ENCODE results near the gene OR1D2.

The OR1D2 gene

DNA sequence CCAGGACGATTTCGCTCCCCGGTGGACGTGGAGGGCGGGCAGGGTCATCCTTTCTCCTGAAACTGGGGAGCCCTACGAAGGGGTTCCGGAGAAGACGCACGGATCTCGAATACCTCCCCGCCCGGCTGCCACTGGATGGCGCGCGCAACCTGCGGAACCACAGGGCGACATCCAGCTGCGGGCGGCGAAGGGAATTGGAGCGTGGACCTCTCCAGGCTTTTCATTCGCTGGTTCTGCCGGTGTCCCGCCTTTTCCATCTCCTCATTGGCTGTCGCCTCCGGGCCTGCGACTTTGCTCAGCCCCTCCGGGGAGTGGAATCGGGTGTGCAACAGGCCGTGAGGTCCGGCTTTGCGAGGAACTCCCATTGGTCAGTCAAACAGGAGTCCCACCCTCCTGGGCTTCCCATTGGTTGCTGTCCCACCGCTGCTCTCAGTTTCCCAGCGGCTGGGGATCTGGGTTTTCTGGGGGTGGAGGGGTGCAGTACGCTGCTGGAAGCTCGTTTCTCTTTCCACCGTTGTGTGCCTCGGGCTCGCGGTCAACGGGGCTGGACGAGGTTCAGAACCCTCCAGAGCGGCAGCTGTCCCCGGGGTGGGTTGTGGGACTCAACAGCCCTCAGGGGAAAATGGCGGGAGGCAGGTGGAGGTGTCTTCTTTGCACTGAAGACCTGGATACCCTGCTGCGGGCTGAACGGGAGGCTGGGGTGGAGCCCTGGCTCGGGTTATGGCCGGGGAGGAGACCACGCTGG, 55.3 kb downstream of the OR1D2 start:
- peak; percentile 69 for TF ChIP-seq CTCF (IDR thresholded peaks at IDR 0.05; ENCODE audit: insufficient read depth, low read length, missing control alignments)
- POLR2A ChIA-PET: no interaction called here
- peak; percentile 61 for DNase-seq (ENCODE audit: low read depth, low spot score)
- CTCF ChIA-PET: interaction anchor here (1.2 to 1.7 kb wide), 3 partner anchors 596 to 601 kb away, joined by 3 to 7 read pairs (median 4); no protein-coding TSS in a partner anchor
- peak overlapping the region; percentile 67 for H3K4me3 ChIP-seq (ENCODE audit: low read depth, low read length)

GRCh38 chr17:3046753-3047152, 57.5 kb downstream of the OR1D2 start:
- TF ChIP-seq CTCF (IDR thresholded peaks at IDR 0.05; ENCODE audit: insufficient read depth, low read length, missing control alignments): no peak
- POLR2A ChIA-PET: no interaction called here
- no peak for DNase-seq (ENCODE audit: low read depth, low spot score)
- CTCF ChIA-PET: no interaction called here
- H3K4me3 ChIP-seq (ENCODE audit: low read depth, low read length): no peak overlapping the region

DNA sequence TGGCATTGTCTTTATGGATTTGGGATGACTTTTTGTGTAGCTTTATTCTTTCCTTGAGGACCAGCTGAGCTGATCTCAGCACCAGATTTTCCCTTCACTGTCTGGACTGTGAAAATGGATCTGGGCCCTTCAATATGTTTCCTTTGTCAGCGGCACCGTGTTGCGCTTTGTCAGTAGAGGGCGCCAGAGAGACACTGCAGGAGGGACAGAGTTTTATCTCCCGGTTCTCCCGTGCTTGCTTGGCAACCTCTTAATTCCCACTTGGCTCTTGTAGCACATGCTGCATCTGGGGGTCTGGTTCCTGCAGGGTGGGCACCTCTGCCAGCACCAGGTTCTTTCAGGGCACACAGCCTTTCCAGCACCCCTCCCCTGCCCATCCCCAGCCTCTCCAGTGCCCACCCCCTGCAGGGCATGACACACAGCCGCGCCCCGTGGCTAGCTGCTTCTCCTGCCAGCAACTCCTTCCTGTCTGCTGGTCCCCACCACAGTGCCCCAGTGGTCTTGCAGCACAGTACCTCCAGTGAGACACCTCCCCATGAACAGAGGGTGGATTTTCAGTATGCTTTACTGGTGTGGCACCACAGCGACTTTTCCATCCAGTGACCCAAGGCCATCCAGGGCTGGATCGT, 60.4 kb downstream of the OR1D2 start:
- CTCF ChIA-PET: no interaction called here
- TF ChIP-seq CTCF (IDR thresholded peaks at IDR 0.05; ENCODE audit: insufficient read depth, low read length, missing control alignments): no peak

GRCh38 chr17:3040882-3041281, 63.3 kb downstream of the OR1D2 start:
- POLR2A ChIA-PET: no interaction called here
- H3K4me3 ChIP-seq (ENCODE audit: low read depth, low read length): no peak overlapping the region
- CTCF ChIA-PET: no interaction called here
- DNase-seq (ENCODE audit: low read depth, low spot score): no peak
- TF ChIP-seq CTCF (IDR thresholded peaks at IDR 0.05; ENCODE audit: insufficient read depth, low read length, missing control alignments): no peak

More for the DNA sequence above, 60.4 kb downstream of the OR1D2 start:
- POLR2A ChIA-PET: no interaction called here
- no peak overlapping the region for H3K4me3 ChIP-seq (ENCODE audit: low read depth, low read length)
- DNase-seq (ENCODE audit: low read depth, low spot score): no peak

GRCh38 chr17:3039736-3040135, 64.5 kb downstream of the OR1D2 start:
- no peak overlapping the region for H3K4me3 ChIP-seq (ENCODE audit: low read depth, low read length)
- DNase-seq (ENCODE audit: low read depth, low spot score): no peak
- ChIA-PET POLR2A (interaction anchor here (0.8 kb wide), 1 partner anchor 36 kb away, joined by 3 read pairs; no protein-coding TSS in a partner anchor), CTCF (interaction anchor here (0.8 kb wide), 1 partner anchor 608 kb away, joined by 3 read pairs; no protein-coding TSS in a partner anchor)
- no peak for TF ChIP-seq CTCF (IDR thresholded peaks at IDR 0.05; ENCODE audit: insufficient read depth, low read length, missing control alignments)

DNA sequence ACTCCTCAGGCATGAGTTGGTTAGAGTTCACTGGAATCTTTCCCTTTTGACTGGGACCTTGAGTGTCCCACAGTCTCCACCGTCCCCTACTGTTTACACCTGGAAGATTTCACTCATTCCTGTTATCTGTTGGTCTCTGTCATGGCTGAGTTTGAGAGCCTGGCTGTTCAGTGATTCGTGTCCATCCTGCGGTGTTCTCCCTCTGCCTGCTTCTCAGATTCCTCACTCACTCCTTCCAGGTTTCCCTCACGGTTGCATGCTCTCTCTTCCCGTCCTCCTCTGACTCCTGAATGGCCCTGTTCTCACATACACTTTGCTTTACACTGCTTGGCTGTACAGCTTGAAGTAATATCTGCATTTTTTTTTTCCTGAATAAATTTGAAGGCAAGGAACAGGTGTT, 65.3 kb downstream of the OR1D2 start:
- no peak overlapping the region for H3K4me3 ChIP-seq (ENCODE audit: low read depth, low read length)
- no peak for DNase-seq (ENCODE audit: low read depth, low spot score)
- no peak for TF ChIP-seq CTCF (IDR thresholded peaks at IDR 0.05; ENCODE audit: insufficient read depth, low read length, missing control alignments)
- ChIA-PET CTCF (no interaction called here), POLR2A (no interaction called here)

Measured in AG04449 (cell line).